CD4-positive, alpha-beta T cell treated with Interleukin-4 for 1 hour (primary cell): ENCODE measurements around the gene CTNND1.
"Not testable (repeated sequence)": the region's sequence is repeated elsewhere in the genome, so short reads cannot be mapped to it uniquely, and the experiment has no call there.

Experiments
- DNase-seq, 2 donors: peaks; one replicate each; pipeline ENCODE4 v3.0.0-alpha.2; 2020 to 2022

The CTNND1 gene

DNA sequence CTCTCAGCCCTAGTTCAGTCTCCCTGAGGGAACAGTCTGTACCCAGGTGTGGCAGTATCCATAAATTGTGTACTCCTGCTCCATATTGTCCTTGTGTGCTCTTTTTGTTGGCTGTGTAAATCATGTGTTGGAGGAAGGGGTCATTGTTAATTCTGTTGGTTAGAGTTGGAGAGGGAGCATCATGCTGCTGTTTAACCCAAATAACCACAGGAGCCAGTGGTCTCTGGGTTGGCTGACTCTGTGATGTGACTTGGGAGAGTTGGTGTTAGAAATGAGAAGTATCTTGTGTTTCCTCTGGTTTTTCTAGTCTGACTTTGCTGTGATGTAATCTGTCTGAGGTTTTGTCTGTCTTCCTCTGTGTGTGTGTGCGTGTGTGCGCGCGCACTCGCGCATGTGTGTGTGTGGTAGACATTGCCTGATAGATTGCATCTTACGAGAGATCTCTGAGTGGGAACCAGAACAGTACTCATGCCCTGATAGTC lies 30.5 kb downstream of the CTNND1 start:
- DNase-seq: peak; percentile 92 to 94

GRCh38 chr11:57792870-57793269 lies 31.3 kb downstream of the CTNND1 start:
- peak in 1 of 2 donors; percentile 40 for DNase-seq

DNA sequence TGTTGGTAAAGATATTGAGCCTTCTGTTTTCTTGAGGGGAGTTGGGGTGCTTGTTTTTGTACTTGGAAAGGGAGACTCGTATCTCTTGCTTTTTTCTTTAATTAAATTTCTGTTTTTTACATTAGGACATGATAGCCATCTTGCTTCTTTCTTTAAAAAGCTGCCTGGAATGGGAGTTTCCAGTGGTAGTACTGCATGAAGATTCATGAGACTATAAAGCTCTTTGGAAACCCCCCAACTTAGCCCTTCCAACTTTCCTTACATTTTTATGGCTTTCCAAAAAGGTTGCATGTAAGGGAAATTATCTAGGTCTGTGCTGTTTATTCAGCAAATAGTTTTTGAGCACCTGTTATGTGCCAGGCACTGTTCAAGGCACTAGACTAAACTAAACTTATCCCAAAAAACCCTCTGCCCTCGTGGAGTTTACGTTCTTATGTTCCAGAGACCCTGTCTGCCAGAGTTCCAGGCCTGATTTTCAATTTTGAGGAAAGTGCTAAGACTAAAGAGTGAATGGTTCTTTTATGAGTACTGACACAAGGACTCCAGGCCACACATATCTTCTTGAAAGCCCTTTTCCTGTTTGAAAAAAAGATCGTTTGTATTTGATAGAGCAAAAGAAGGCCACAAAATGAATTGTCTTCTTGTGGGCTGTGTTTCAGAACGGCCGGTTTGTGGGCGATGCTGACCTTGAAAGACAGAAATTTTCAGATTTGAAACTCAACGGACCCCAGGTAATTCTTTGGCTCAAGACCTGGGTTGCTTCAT lies 31.9 kb downstream of the CTNND1 start:
- no peak for DNase-seq

DNA sequence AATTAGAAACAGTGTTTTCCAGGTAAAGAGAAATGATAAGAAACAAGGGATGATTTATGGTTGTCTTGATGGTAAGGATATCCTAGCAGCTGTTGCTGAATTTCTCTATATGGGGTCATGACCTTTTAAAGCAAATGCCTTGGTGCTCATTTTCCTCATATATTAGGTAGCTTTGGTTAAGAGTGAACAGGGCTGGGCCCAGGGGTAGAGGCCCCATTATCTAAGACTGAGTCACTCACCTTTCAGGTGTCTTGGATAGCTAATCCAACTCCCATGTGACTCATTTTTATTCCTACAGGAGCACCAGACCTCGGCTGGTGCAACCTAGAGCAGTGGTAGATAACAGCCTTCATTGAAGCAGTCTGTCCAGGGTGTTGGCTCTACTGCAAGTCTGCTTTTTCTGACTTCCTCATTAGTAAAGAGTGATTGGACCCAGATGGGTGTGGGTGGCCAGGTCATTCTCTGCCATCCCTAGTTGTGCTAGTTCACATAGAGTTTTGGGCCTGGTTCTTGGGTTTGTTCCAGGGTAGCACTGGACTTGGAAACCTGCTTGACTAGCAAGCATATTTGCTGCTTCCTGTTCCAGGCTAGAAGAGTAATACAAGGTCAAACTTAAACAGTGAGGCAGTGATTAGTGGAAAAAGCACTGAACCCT lies 37.4 kb downstream of the CTNND1 start:
- peak in 1 of 2 donors; percentile 16 for DNase-seq

DNA sequence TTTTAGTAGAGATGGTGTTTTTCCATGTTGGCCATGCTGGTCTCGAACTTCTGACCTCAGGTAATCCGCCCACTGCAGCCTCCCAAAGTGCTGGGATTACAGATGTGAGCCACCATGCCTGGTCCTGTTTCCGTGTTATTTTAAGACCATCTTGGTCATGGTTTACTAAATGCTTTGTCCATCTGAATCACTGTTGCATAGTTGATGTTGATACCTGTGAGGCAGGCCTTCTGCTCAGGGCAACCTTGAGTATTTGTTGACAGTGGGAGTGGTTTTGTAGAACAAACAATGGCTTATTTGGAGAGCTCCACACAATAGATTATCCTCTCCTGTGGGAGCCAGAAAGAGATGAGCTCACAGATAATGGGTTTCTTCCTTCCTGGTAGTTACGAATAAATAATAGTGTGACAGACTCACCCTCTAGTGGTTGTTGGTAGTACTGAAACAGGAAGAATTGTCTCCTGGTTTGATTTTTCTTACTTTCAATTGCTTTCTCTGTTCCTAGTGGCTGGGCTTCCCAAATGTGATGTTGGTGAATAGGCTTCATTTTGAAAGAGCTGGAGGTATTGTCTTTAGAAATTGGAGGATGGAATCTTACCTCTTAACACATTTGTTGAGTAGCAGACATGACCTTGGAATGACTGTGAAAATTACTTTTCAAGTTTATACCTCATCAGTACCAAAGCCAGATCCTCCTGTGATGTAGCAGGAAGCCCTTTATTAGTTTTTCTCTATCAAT lies 39.0 kb downstream of the CTNND1 start:
- peak in 1 of 2 donors; percentile 78 for DNase-seq

- DNase-seq: peak in 1 of 2 donors; percentile 14
These were observed 39.5 kb downstream of the CTNND1 start for GRCh38 chr11:57801183-57801485.

DNA sequence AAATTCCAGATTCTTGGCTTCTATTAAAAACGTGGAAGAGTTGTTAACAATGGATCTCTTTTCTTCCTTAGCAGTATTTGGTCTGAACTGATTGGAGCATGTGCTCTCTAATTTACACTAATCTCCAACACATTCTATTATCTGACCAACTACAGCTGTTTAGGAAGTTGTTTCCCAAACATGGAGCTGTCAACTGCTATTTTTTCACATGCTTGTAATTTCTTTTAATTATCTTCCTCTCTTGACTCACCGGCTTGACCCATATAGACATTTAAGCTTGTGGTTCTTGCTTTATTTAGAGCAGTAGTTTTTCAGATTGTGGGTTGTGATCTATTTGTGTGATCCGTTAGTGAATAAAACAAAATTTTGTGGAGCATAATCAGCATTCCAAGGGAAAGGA lies 40.8 kb downstream of the CTNND1 start:
- DNase-seq: no peak

- no peak for DNase-seq
These were observed 42.9 kb downstream of the CTNND1 start for GRCh38 chr11:57804466-57804865.

- no peak for DNase-seq
These were observed 44.2 kb downstream of the CTNND1 start for GRCh38 chr11:57805780-57806179.

DNA sequence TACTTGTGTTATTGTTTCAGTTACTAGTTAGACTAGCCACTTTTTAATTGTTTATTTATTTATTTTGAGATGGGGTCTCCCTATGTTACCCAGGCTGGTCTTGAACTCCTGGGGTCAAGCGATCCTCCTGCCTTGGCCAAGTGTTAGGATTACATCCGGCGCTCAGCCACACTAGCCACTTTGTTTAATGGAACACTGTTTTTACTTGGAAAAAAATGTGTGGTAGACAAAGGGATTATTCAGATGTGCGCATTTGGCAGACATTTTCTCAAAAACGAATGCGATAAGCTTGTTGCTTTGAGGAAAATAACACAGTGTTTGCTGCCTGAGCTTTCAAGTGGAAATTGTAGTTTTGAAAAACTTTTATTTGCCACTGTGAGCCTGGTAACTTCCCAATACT lies 51.0 kb downstream of the CTNND1 start:
- no peak for DNase-seq

GRCh38 chr11:57815476-57815875 lies 53.9 kb downstream of the CTNND1 start:
- DNase-seq: no peak

DNA sequence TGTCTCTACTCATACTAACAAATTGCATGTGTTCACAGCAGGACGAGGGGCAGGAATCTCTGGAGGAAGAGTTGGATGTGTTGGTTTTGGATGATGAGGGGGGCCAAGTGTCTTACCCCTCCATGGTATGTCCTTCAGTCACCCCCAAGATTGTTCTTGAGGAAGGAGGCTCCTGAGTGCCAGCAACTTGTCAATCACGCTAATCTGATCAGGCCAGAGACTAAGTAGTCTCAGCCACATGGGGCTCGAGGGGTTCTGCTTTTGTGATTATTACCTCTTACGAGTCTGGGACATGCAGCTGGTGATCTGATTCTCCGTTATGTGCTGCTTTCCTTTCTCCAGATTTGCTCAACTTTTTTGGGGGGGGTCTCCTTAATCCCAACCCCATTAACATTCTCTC lies 54.3 kb downstream of the CTNND1 start:
- no peak for DNase-seq

- no peak for DNase-seq
These were observed 57.2 kb downstream of the CTNND1 start for GRCh38 chr11:57818812-57819211.

DNA sequence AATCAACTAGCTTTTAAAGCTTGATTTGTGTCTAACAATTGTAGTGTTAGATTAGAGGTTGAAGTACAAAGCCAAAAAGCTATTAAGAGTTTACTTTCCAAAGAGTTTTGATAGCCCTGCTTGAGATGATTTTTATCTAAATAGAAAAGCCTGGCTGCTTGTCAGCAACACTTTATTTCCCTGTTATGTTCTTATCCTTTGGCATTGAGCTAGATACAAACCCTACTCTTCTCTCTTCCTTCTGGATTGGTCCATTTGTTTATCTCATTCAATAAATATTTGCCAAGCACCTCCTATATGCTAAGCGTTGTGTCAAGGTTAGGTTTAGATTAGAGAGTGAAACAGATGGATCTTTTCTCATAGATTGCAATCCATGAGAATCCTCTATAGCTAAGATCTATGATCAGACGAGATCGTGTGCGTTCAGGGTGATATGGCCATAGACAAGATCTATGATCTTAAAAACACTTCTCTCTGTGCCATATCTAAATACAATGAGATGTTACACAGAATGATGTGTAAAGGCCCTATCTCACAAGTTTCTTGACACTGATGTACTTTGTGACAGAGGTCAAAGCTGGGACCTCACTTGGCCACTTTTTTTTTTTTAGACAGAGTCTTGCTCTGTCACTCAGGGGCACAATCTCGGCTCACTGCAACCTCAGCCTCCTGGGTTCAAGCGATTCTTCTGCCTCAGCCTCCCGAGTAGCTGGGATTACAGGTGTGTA lies 57.8 kb downstream of the CTNND1 start:
- no peak for DNase-seq

- no peak for DNase-seq
These were observed 62.3 kb downstream of the CTNND1 start for GRCh38 chr11:57823859-57824258.

- DNase-seq: no peak
These were observed 73.2 kb downstream of the CTNND1 start for GRCh38 chr11:57834852-57835251.

DNA sequence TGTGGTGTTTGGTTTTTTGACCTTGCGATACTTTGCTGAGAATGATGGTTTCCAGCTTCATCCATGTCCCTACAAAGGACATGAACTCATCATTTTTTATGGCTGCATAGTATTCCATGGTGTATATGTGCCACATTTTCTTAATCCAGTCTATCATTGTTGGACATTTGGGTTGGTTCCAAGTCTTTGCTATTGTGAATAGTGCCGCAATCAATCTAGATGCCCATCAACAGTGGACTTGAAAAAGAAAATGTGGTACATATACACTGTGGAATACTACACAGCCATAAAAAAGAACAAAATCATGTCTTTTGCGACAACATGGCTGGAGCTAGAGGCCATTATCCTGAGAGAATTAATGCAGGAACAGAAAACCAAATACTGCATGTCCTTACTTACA lies 77.0 kb downstream of the CTNND1 start:
- DNase-seq: not testable (repeated sequence)

- no peak for DNase-seq
These were observed 81.3 kb downstream of the CTNND1 start for GRCh38 chr11:57842873-57843272.

DNA sequence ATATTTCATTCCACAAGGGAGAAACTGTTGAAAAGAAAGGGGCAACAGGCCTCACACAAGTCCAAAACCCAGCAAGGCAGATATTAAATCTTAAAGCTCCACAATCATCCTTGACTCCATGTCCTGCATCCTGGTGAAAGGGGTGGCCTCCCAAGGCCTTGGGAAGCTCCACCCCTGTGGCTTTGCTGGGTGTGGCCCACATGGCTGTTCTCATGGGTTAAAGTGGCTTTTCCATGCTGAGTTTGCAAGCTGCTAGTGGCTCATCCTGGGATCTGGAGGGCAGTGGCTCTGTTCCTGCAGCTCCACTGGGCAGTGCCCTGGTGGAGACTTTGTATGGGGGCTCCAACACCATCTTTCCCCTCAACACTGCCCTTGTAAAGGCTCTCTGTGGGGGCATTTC lies 106.4 kb downstream of the CTNND1 start:
- DNase-seq: no peak

DNA sequence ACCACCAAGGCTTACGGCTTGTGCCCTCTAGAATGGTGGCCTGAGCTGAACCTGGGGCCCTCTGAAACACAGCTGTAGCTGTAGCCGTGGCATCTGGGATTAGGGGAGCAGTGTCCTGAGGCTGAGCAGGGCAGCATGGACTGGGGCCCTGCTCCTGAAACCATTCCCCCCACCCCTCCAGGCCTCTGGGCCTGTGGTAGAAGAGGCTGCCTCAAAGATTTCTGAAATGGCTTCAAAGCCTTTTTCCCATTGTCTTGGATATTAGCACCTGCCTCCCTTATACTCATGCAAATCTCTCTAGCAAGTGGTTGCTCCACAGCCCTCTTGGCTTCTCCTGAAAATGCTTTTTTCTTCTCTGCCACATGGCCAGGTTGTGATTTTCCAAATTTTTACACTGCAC lies 106.9 kb downstream of the CTNND1 start:
- no peak for DNase-seq
